GM18505 (cell line): ENCODE measurements around the gene KCNT1.

Experiments
- ATAC-seq: cut with Tn5 transposase; IDR thresholded peaks from one replicate; pipeline ENCODE4 v1.9.1; 2021; ENCODE audit not compliant: unreplicated experiment
- POLR2A ChIP-seq: IDR thresholded peaks from 4 replicates; pipeline ENCODE4 v1.6.1; 2011; ENCODE audit warnings: borderline replicate concordance; ENCODE audit not compliant: insufficient read depth, insufficient read length; ENCODE audit errors: extremely low read depth

The KCNT1 gene

DNA sequence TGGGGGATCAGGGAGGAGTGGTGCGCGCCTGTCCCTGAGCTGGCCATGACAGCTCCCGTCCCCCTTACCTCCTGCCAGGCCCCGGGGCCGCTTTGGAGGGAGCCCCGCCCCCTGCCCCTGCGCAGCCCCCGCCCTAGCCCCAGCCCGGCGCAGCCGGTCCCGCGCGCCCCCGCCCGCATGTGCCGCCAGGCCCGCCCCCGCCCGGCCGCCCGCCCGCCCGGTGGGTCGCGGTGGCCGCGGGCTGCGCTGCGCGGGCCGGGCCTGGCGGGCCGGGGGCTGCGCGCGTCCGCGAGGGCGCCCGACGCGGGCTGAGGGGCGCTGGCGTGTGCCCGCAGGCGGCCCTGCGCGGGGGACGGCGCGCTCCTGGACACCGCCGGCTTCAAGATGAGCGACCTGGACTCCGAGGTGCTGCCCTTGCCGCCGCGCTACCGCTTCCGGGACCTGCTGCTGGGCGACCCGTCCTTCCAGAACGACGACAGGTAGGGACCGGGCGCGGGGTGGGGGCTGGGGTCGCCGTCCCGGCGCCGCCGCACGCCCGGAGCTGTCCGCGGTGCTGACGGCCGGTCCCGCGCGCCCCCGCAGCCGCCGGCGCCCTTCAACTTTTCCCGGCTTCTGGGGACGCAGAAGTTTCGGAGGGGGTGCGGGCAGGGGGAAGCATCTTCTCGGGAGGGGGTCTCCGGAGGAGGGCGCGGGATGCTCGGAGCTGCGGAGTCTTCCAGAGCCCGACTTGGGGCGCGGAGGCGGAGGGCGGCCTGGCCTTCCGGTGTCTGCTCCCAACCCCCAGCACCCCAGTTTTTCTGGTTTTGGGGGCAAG is 12.5 kb downstream of the KCNT1 start:
- no peak for TF ChIP-seq POLR2A
- no peak for ATAC-seq

DNA sequence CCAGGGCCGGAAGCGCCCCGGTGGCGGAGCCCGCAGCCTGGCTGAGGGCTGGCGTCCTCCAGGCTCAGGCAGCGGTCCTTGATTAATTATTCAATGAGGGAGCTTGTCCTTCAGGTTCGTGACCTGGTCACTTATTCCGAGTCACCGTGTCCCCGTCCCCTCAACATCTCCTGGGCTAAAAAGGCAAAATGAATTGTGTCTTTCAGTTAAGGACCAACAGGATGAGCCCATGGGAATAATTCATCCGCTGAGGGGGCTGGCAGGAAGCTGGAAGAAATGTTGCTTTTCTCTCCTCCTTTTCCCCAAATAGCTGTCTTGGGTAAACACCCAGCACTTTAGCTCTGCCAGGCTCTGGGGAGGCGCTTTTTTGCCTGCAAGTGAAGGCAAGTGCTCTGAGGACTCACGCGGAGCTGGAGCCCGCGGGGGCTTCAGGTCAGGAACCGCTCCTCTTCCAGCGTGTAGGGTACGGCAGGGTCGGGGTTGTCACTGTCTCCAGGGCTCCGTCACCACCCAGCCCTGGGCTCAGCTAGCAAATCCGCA is 13.1 kb downstream of the KCNT1 start:
- no peak for ATAC-seq
- TF ChIP-seq POLR2A: no peak

DNA sequence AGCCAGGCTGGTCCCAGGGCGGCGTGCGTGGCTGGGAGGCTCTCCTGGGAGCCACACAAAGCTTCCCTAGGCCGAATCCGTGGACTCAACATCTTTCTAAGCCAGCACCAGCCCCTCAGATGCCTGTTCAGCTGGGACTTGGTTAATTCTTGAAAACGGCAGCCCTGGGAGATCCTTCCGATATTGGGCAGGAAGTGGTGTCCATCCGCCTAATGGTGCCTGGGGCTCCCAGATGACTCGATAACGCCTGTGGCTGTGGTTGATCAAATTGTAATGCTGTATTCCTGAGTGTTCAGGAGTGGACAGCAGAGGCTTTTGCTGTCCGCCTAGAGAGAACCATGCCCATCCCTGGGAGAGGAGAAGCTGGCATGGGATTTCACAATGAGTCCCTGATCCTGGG is 14.1 kb downstream of the KCNT1 start:
- TF ChIP-seq POLR2A: no peak
- ATAC-seq: no peak

DNA sequence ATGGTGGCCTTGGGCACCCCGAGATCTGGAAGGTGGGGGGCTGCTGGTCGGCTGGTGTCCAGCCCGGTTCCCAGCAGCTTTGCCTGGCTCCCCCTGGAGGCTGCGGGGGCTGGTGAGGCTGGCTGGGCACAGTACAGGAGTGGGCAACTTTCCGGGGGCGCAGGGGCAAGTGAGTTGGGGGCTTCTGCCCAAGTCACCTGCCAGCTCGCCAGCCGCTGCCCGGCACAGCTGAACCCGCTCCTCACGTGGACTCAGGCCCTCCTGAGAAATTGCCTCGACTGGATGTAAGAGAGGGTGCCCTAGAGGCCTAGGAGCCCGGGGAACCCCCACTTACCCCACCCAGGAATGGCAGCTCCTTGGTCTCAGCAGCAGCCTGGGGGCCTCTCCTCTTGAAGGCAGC is 15.4 kb downstream of the KCNT1 start:
- TF ChIP-seq POLR2A: no peak
- ATAC-seq: no peak

DNA sequence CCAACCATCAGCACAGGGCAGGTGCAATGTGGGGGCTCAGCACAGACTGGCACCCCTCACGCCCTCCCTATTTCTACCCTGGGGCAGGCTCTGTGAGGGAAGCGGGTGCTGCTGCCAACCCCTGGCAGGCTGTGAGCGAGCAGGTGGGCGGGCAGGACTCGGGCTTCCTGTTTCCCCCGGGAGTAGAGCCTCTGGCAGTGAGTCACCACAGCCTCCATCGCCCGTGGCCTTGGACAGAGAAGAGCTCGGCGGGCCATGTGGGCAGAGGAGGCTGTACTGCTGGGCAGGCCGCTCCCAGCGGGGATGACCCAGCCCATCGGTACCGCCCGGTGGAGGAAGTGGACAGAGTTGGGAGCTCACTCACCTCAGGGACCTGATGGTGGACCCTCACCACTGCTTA is 16.6 kb downstream of the KCNT1 start:
- no peak for TF ChIP-seq POLR2A
- ATAC-seq: no peak

DNA sequence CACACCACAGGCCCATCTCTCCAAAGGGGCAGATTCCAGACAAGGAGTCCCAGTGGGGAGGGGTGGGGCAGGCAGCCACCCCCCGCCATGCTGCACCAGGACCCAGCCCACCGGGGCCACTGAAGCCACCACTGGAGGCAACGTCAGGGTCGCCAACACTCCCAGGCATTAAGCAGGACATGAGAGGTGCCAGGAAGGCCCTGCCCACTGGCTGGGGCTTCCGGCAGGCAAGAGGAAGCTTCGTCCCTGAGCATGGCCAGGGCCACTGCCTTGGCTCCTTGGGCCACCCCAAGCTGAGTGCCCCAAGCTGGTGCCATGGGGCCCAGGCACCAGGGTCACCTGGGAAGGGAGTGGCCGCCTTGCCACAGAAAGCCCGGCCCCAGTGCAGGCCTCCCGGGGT is 17.5 kb downstream of the KCNT1 start:
- TF ChIP-seq POLR2A: no peak
- no peak for ATAC-seq

DNA sequence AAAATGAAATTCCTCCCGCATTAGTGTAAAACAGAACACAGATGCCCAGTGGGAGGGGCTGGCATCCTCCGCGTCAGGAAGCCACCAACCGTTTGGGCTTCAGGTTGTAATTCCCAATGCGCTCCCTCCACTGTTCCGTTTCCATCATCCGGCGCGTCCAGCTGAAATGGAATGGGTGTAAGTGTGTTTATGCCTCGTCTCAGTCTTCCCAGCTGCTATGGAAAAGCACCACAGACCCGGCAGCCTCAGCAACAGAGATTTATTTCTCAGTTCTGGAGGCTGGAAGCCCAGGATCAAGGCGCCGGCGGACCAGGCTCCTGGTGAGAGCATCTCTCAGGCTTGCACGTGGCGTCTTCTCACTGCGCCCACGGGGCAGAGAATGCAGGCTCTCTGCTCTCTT is 20.4 kb downstream of the KCNT1 start:
- no peak for ATAC-seq
- no peak for TF ChIP-seq POLR2A

DNA sequence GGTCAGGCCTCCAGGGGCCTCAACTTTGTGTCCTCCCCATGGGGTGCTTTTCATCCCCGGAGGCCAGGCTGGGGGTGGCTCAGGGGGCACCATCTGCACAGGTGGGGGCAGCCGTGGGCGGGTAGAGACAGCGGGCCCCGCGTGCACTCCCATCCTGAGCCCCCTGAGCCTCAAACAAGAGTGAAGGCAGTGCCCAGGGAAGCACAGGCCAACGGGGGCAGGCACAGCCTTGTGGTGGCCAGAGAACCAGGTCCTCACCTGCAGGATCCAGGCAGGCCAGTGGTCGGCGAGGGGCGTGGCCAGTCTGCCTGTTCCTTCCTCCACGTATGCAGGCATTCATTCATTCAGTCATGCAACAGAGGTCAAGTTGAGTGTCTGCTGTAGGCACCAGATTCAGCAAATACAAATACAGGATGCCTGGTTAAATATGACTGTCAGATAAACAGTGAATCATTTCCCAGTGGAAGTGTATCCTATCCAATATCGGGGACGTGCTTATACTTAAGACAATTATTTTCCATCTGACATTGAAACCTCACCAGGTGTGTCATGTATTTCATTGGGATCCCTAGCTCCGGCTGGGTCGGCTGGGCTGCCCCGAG is 22.3 kb downstream of the KCNT1 start:
- no peak for TF ChIP-seq POLR2A
- ATAC-seq: no peak

DNA sequence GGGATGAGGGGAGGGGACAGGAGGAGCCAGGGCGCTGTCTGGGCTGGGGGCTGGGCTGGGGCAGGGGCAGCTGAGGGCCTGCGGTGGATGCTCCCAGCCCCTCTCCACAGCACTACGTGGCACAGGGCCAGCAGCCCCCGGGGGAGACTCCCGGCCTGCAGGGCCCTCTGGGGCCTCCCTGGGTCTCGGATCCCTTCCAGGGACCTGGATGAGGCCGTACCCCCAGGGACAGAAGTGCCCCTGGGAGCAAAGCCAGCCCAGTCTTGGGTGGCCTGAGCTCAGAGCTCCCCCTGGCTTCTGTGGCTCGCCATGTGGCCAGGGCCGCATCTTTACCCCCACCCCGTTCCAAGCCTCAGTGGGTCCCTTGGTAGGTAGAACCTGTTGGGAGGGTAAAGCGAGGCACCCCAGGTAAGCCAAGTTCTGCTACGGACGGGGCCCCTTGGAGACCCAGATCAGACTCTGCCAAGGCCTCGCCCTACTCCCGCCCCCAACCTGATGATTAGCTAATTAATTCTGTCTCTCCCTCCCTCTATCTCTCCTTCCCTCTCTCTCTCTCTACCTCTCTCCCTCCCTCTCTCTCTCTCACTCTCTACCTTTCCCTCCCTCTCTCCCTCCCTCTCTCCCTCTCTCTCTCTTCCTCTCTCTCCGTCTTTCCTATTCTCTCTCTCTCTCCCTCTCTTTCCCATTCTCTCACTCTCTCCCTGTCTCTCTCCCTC is 24.3 kb downstream of the KCNT1 start:
- no peak for ATAC-seq
- no peak for TF ChIP-seq POLR2A

DNA sequence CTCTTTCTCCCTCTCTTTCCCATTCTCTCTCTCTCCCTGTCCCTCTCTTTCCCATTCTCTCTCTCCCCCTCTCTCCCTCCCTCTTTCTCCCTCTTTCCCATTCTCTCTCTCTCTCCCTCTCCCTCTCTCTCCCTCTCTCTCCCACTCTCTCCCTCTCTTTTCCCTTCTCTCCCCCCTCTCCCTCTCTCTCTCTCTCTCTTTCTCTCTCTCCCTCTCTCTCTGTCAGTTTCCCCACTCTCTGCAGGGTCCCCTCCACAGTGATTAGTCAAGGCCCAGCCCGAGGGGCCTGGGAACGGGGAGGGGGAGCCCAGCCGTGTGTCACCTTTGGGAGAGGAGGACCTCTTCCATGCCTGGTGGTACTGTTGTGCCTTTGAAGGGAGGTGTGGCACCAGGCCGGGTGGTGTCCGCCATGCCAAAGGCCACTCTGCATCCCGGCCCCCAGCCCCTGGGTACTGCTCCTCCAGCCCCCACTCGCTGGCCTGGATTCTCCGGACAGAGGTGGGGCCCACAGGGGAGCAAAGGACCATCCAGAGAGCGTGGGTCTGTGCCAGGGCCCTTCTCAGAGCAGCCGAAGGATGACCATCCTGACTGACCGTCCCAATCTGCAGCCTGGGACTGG is 25.4 kb downstream of the KCNT1 start:
- no peak for ATAC-seq
- TF ChIP-seq POLR2A: no peak

DNA sequence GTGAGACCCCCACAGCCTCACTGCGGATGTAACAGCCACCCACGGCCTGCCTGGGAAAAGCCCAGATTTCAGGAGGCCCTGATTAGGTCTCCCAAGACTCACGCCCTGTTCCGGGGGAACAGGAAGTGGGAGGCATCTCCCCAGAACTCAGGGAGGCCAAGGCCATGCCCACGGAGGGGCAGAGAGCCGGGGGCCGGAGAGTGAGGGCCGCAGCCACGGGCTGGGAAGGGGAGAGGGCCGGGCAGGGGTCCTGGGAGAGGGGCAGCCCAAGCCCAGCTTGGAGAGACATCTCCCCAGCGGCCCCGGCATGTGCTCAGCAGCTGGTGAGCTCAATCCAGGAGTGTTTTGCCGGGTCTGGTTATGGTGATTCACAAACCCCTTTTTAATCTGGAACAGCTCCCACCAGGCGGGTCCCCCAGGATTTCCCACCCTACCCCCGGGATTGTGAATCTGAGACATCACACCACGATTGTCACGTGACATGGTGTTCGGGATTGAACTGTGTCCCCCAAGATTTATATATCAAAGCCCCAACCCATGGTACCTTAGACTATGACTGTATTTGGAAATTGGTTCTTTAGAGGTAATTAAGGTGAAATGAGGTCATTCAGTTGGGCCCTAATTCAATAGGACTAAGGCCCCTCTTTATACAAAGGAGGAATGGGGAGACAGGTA is 26.6 kb downstream of the KCNT1 start:
- no peak for TF ChIP-seq POLR2A
- no peak for ATAC-seq

DNA sequence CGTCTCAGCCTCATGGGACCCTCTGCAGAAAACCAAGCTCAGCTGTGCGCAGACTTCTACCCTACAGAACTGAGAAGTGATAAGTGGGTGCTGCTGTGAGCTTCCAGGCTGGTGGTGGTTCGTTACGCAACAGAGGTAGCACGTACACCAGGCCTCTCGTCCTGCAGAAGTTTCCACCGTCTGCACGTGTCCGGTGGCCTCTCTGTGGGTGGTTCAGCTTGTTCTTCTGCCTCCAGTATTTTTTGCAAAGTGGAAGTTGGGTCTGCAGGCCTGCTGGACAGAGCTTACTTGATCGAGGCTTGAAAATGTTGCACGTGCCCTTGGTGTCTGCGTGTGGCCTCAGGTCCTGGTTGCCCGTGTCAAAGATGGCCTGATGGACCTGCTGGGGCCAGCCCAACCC is 27.5 kb downstream of the KCNT1 start:
- no peak for TF ChIP-seq POLR2A
- ATAC-seq: no peak

DNA sequence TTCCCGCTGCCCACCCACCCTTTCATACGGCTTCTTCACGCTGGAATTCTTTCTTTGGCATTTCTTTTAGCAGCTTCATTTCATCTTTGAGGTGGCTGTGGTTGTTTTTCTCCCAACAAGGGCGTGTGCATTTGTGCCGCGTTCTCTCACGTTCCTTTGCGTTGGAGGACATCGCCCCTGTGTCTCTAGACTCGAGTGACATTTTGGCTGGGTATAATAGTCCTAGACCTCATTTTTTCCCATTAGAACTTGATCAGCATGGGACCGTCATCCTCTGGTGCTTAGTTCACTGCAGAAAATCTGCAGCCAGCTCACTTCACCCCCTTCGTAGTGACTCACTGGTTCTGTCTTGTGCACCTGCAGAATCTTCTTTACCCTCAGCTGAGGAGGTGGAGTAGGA is 29.5 kb downstream of the KCNT1 start:
- TF ChIP-seq POLR2A: no peak
- ATAC-seq: no peak

DNA sequence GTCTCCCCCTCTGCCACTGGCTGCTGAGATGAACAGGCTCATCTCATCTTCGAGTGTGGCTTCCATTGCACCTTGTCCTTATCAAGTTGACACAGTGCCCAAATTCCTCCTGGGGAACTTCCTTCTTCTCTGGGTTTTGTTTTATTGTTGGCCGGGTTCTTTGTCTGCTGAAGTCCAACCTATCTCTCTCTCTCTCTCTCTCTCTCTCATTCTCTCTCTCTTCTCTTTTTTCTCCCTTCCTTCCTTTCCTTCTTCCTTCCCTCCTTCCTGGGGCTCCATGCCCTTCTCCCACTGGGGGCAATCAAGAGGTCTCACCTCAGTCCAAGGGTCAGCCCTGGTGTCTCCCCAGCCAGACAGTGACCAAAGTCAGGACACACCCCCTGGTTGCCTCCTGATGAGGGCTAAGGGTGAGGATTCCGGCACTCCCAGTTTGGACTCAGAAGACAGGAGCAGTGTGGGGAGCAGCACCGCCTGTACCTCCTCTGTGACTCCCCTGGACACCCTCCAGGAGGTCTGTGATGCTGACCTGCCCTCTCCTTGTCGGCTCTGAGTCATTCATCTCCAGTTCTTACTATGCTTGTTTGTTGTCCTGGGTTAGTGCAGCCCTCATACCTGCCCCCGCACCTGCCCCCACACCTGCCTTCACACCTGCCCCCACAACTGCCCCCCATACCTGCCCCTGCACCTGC is 30.7 kb downstream of the KCNT1 start:
- no peak for ATAC-seq
- TF ChIP-seq POLR2A: no peak
